ENCODE data around the gene KCNAB1. TPM values are rescaled to one million over a fixed set of nuclear protein-coding genes. Genes with fewer than 3 reads are reported as not detected.
A peak's percentile ranks its signal among the peaks of the same experiment; 100 is the strongest.
"Not testable (repeated sequence)": the region's sequence is repeated elsewhere in the genome, so short reads cannot be mapped to it uniquely, and the experiment has no call there.

Gene KCNAB1
- total RNA-seq, 1 experiment from 2014 or later: not detected

GRCh38 chr3:156132313-156132712, 11.9 kb downstream of the KCNAB1 start:
- ChIA-PET CTCF (no interaction called here), POLR2A (ENCODE audit: unreplicated experiment) (no interaction called here)
- TF ChIP-seq EZH2 (IDR thresholded peaks at IDR 0.05; ENCODE audit: low read length, unreplicated experiment) (no peak), CTCF (conservative IDR thresholded peaks at IDR 0.05; ENCODE audit: low read depth, low read length) (no peak), EZH2phosphoT487 (IDR thresholded peaks at IDR 0.05; ENCODE audit: borderline replicate concordance, low read length) (no peak)
- Histone ChIP-seq H3K4me2 (ENCODE audit: low read length) (no peak overlapping the region), H3K79me2 (ENCODE audit: low read length) (no peaks in the 10 kb centered on the region), H4K20me1 (ENCODE audit: low read length) (no peaks in the 10 kb centered on the region), H3K27me3 (ENCODE audit: low read length) (peaks cover 79% of the 10 kb centered on the region), H3K9me2 (replicated peaks; ENCODE audit: low read length) (no peaks in the 10 kb centered on the region), H3K9me3 (ENCODE audit: low read length) (no peaks in the 10 kb centered on the region), H3K4me3 (ENCODE audit: low read length) (no peak overlapping the region), H3K27ac (ENCODE audit: low read length) (no peak overlapping the region), H3K36me3 (ENCODE audit: low read depth, low read length) (no peaks in the 10 kb centered on the region), H3K4me1 (ENCODE audit: insufficient read depth, low read length) (no peaks in the 10 kb centered on the region), H3F3A (ENCODE audit: low read length, unreplicated experiment) (no peaks in the 10 kb centered on the region), H2AFZ (ENCODE audit: low read length) (no peak overlapping the region), H3K9ac (ENCODE audit: low read length) (no peak overlapping the region)
- ATAC-seq (no peak), DNase-seq (no peak)
- intact Hi-C loops (cut with micrococcal nuclease): no loop called here
- no TSS peak for BruUV-seq (replicated peaks)

GRCh38 chr3:156133076-156133475, 12.7 kb downstream of the KCNAB1 start:
- TF ChIP-seq EZH2phosphoT487 (IDR thresholded peaks at IDR 0.05; ENCODE audit: borderline replicate concordance, low read length) (no peak), CTCF (conservative IDR thresholded peaks at IDR 0.05; ENCODE audit: low read depth, low read length) (no peak), EZH2 (IDR thresholded peaks at IDR 0.05; ENCODE audit: low read length, unreplicated experiment) (no peak)
- no peak overlapping the region for H3K9ac ChIP-seq (ENCODE audit: low read length)
- H3K79me2 ChIP-seq (ENCODE audit: low read length): no peaks in the 10 kb centered on the region
- no peaks in the 10 kb centered on the region for H3K9me3 ChIP-seq (ENCODE audit: low read length)
- intact Hi-C loops (cut with micrococcal nuclease): no loop called here
- H3K4me2 ChIP-seq (ENCODE audit: low read length): no peak overlapping the region
- H2AFZ ChIP-seq (ENCODE audit: low read length): no peak overlapping the region
- no peaks in the 10 kb centered on the region for H3F3A ChIP-seq (ENCODE audit: low read length, unreplicated experiment)
- POLR2A ChIA-PET (ENCODE audit: unreplicated experiment): no interaction called here
- DNase-seq (no peak), ATAC-seq (no peak)
- no peak overlapping the region for H3K27ac ChIP-seq (ENCODE audit: low read length)
- H4K20me1 ChIP-seq (ENCODE audit: low read length): no peaks in the 10 kb centered on the region
- no peaks in the 10 kb centered on the region for H3K9me2 ChIP-seq (replicated peaks; ENCODE audit: low read length)
- H3K27me3 ChIP-seq (ENCODE audit: low read length): peaks cover 72% of the 10 kb centered on the region
- H3K4me1 ChIP-seq (ENCODE audit: insufficient read depth, low read length): no peaks in the 10 kb centered on the region
- H3K4me3 ChIP-seq (ENCODE audit: low read length): no peak overlapping the region
- CTCF ChIA-PET: no interaction called here
- H3K36me3 ChIP-seq (ENCODE audit: low read depth, low read length): no peaks in the 10 kb centered on the region
- no TSS peak for BruUV-seq (replicated peaks)

GRCh38 chr3:156135921-156136638, 15.7 kb downstream of the KCNAB1 start:
- DNase-seq: no peak
- ChIA-PET CTCF (no interaction called here), POLR2A (ENCODE audit: unreplicated experiment) (no interaction called here)
- H3F3A ChIP-seq (ENCODE audit: low read length, unreplicated experiment): no peaks in the 10 kb centered on the region
- no peak overlapping the region for H3K27ac ChIP-seq (ENCODE audit: low read length)
- H2AFZ ChIP-seq (ENCODE audit: low read length): no peak overlapping the region
- H4K20me1 ChIP-seq (ENCODE audit: low read length): no peaks in the 10 kb centered on the region
- BruUV-seq (replicated peaks): no TSS peak
- no peaks in the 10 kb centered on the region for H3K36me3 ChIP-seq (ENCODE audit: low read depth, low read length)
- H3K79me2 ChIP-seq (ENCODE audit: low read length): no peaks in the 10 kb centered on the region
- TF ChIP-seq EZH2 (IDR thresholded peaks at IDR 0.05; ENCODE audit: low read length, unreplicated experiment) (no peak), CTCF (conservative IDR thresholded peaks at IDR 0.05; ENCODE audit: low read depth, low read length) (peak; percentile 54), EZH2phosphoT487 (IDR thresholded peaks at IDR 0.05; ENCODE audit: borderline replicate concordance, low read length) (no peak)
- no peaks in the 10 kb centered on the region for H3K9me3 ChIP-seq (ENCODE audit: low read length)
- no peaks in the 10 kb centered on the region for H3K4me1 ChIP-seq (ENCODE audit: insufficient read depth, low read length)
- no peak overlapping the region for H3K4me2 ChIP-seq (ENCODE audit: low read length)
- no peak for ATAC-seq
- intact Hi-C loops (cut with micrococcal nuclease): no loop called here
- no peak overlapping the region for H3K9ac ChIP-seq (ENCODE audit: low read length)
- no peak overlapping the region for H3K4me3 ChIP-seq (ENCODE audit: low read length)
- H3K9me2 ChIP-seq (replicated peaks; ENCODE audit: low read length): no peaks in the 10 kb centered on the region
- H3K27me3 ChIP-seq (ENCODE audit: low read length): peaks cover 53% of the 10 kb centered on the region

GRCh38 chr3:156137397-156137796, 17.0 kb downstream of the KCNAB1 start:
- intact Hi-C loops (cut with micrococcal nuclease); CTCF ChIA-PET; BruUV-seq (replicated peaks): not testable (repeated sequence)

More at GRCh38 chr3:156137397-156137796, 17.0 kb downstream of the KCNAB1 start:
- H3F3A ChIP-seq (ENCODE audit: low read length, unreplicated experiment); H3K36me3 ChIP-seq (ENCODE audit: low read depth, low read length); H3K4me3 ChIP-seq (ENCODE audit: low read length); H3K9me2 ChIP-seq (replicated peaks; ENCODE audit: low read length); H4K20me1 ChIP-seq (ENCODE audit: low read length); H3K27ac ChIP-seq (ENCODE audit: low read length); H3K4me1 ChIP-seq (ENCODE audit: insufficient read depth, low read length); H3K9me3 ChIP-seq (ENCODE audit: low read length); DNase-seq; H3K4me2 ChIP-seq (ENCODE audit: low read length); ATAC-seq; H2AFZ ChIP-seq (ENCODE audit: low read length); H3K9ac ChIP-seq (ENCODE audit: low read length); POLR2A ChIA-PET (ENCODE audit: unreplicated experiment); H3K79me2 ChIP-seq (ENCODE audit: low read length): not testable (repeated sequence)
- peaks cover 40% of the 10 kb centered on the region for H3K27me3 ChIP-seq (ENCODE audit: low read length)

Measured in PC-3 (cell line).